Forelimb muscle (tissue), 1 donor: ENCODE data around the gene MYZAP. TPM values are rescaled to one million over a fixed set of nuclear protein-coding genes. Genes with fewer than 3 reads are reported as not detected.

ENCODE experiments used
- DNase-seq: peaks from one replicate; pipeline ENCODE4 v3.0.0-alpha.2; 2013; ENCODE audit warnings: low read depth
- polyA plus RNA-seq: library from polyadenylated mRNA; unstranded; fragments of 120-200 nt; gene quantifications from one replicate; pipeline ENCODE4 v1.2.1, GENCODE V29; 2013; ENCODE audit not compliant: insufficient read length

The MYZAP gene
- polyA plus RNA-seq, 1 donor, result 2.6 TPM

GRCh38 chr15:57662091-57662744 lies 70.5 kb downstream of the MYZAP start:
- no peak for DNase-seq

GRCh38 chr15:57662802-57663201 lies 71.1 kb downstream of the MYZAP start:
- no peak for DNase-seq

GRCh38 chr15:57663262-57663661 lies 71.6 kb downstream of the MYZAP start:
- DNase-seq, result no peak

GRCh38 chr15:57665194-57665593 lies 73.5 kb downstream of the MYZAP start:
- DNase-seq, result no peak

GRCh38 chr15:57665939-57666338 lies 74.2 kb downstream of the MYZAP start:
- no peak for DNase-seq

- peak; percentile 24 for DNase-seq
Measured at GRCh38 chr15:57667171-57667849, 75.6 kb downstream of the MYZAP start.

GRCh38 chr15:57668016-57668415 lies 76.3 kb downstream of the MYZAP start:
- no peak for DNase-seq

- DNase-seq, result no peak
Measured at GRCh38 chr15:57671636-57672035, 79.9 kb downstream of the MYZAP start.

- DNase-seq, result no peak
Measured at GRCh38 chr15:57675481-57676181, 83.9 kb downstream of the MYZAP start.

GRCh38 chr15:57676585-57676984 lies 84.9 kb downstream of the MYZAP start:
- DNase-seq, result no peak

- no peak for DNase-seq
Measured at GRCh38 chr15:57677204-57677603, 85.5 kb downstream of the MYZAP start.

GRCh38 chr15:57680021-57680420 lies 88.3 kb downstream of the MYZAP start:
- no peak for DNase-seq

- DNase-seq, result no peak
Measured at GRCh38 chr15:57681011-57681410, 89.3 kb downstream of the MYZAP start.

- no peak for DNase-seq
Measured at GRCh38 chr15:57683481-57683880, 91.8 kb downstream of the MYZAP start.

GRCh38 chr15:57684491-57685151 lies 92.9 kb downstream of the MYZAP start:
- no peak for DNase-seq

GRCh38 chr15:57685306-57686095 lies 93.8 kb downstream of the MYZAP start:
- DNase-seq, result no peak

GRCh38 chr15:57686657-57687056 lies 95.0 kb downstream of the MYZAP start:
- no peak for DNase-seq

- DNase-seq, result no peak
Measured at GRCh38 chr15:57690341-57690966, 98.8 kb downstream of the MYZAP start.

- DNase-seq, result no peak
Measured at GRCh38 chr15:57691082-57691481, 99.4 kb downstream of the MYZAP start.

- no peak for DNase-seq
Measured at GRCh38 chr15:57692709-57693108, 101.0 kb downstream of the MYZAP start.

GRCh38 chr15:57694279-57694678 lies 102.6 kb downstream of the MYZAP start:
- no peak for DNase-seq
